ENCODE results near the gene LDLRAD3. TPM values are rescaled to one million over a fixed set of nuclear protein-coding genes. Genes with fewer than 3 reads are reported as not detected.

LDLRAD3 gene
- total RNA-seq, 2 donors from 2014 or later, result 30.8 to 42.5 TPM

DNA sequence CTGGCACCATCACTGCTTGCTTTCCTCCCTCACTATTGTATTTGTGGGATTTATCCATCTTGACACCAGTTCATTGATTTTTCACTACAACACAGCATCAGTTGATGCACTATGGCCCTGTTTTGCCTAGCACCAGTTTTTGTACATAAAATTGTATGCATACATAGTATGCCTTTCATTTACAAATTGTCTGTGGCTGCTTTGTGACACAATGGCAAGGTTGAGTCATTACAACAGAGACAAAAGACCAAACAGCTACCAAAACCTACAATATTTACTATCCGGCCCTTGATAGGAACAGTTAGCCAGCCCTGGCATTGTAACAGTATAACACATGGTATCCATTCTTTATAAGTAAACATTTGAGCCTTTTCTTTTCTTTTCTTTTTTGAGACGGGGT lies 150.3 kb downstream of the LDLRAD3 start:
- TF ChIP-seq, protein P1, sequence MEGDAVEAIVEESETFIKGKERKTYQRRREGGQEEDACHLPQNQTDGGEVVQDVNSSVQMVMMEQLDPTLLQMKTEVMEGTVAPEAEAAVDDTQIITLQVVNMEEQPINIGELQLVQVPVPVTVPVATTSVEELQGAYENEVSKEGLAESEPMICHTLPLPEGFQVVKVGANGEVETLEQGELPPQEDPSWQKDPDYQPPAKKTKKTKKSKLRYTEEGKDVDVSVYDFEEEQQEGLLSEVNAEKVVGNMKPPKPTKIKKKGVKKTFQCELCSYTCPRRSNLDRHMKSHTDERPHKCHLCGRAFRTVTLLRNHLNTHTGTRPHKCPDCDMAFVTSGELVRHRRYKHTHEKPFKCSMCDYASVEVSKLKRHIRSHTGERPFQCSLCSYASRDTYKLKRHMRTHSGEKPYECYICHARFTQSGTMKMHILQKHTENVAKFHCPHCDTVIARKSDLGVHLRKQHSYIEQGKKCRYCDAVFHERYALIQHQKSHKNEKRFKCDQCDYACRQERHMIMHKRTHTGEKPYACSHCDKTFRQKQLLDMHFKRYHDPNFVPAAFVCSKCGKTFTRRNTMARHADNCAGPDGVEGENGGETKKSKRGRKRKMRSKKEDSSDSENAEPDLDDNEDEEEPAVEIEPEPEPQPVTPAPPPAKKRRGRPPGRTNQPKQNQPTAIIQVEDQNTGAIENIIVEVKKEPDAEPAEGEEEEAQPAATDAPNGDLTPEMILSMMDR (IDR thresholded peaks at IDR 0.05), result no peak
- TF ChIP-seq POLR2A (IDR thresholded peaks at IDR 0.05) (no peak), POLR2AphosphoS5 (IDR thresholded peaks at IDR 0.05) (no peak)
- Histone ChIP-seq H3K27ac (no peak overlapping the region), H3K9me3 (no peaks in the 10 kb centered on the region), H3K36me3 (no peaks in the 10 kb centered on the region), H3K4me1 (replicated peaks) (no peaks in the 10 kb centered on the region), H3K27me3 (replicated peaks; ENCODE audit: insufficient read depth) (no peaks in the 10 kb centered on the region), H3K4me3 (no peak overlapping the region)
- DNase-seq (ENCODE audit: low spot score), result no peak
- intact Hi-C loops (cut with DNase I), result no loop called here
- WGBS, result 95% methylated on average over 2 of the region's 2 CpGs

GRCh38 chr11:36095716-36096115 lies 151.9 kb downstream of the LDLRAD3 start:
- Histone ChIP-seq H3K27ac (no peak overlapping the region), H3K9me3 (no peaks in the 10 kb centered on the region), H3K36me3 (no peaks in the 10 kb centered on the region), H3K27me3 (replicated peaks; ENCODE audit: insufficient read depth) (no peaks in the 10 kb centered on the region), H3K4me1 (replicated peaks) (no peaks in the 10 kb centered on the region), H3K4me3 (no peak overlapping the region)
- 86% methylated on average over 8 of the region's 8 CpGs for WGBS
- no peak for DNase-seq (ENCODE audit: low spot score)
- TF ChIP-seq POLR2A (IDR thresholded peaks at IDR 0.05) (no peak), POLR2AphosphoS5 (IDR thresholded peaks at IDR 0.05) (no peak)
- TF ChIP-seq, protein P1 (IDR thresholded peaks at IDR 0.05), result no peak
- intact Hi-C loops (cut with DNase I), result no loop called here

DNA sequence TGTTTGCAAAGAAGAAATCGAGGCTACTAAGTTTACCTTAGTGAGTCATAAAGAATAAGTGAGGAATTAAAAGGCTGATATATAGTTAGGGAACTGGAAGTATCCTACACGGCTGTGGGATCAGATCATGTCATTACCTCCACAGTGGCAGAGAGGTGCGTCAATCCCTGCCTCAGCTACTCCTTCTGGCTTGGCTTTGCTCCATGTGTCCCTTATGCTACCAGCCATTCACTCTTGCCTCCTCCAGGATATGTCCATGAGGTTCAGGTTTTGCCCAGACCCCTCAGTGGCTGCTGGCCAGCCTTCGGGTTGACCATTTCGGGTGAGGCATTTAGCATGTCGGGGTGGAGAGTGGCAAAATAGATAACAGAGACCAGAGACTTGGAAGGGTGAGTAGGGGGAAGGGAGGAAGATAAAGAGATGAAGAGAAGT lies 153.4 kb downstream of the LDLRAD3 start:
- intact Hi-C loops (cut with DNase I), result no loop called here
- Histone ChIP-seq H3K9me3 (no peaks in the 10 kb centered on the region), H3K4me1 (replicated peaks) (no peaks in the 10 kb centered on the region), H3K4me3 (no peak overlapping the region), H3K36me3 (no peaks in the 10 kb centered on the region), H3K27ac (no peak overlapping the region), H3K27me3 (replicated peaks; ENCODE audit: insufficient read depth) (no peaks in the 10 kb centered on the region)
- no peak for DNase-seq (ENCODE audit: low spot score)
- 82% methylated on average over 6 of the region's 6 CpGs for WGBS
- TF ChIP-seq, protein P1 (IDR thresholded peaks at IDR 0.05), result no peak
- TF ChIP-seq POLR2A (IDR thresholded peaks at IDR 0.05), result no peak
- TF ChIP-seq POLR2AphosphoS5 (IDR thresholded peaks at IDR 0.05), result no peak

DNA sequence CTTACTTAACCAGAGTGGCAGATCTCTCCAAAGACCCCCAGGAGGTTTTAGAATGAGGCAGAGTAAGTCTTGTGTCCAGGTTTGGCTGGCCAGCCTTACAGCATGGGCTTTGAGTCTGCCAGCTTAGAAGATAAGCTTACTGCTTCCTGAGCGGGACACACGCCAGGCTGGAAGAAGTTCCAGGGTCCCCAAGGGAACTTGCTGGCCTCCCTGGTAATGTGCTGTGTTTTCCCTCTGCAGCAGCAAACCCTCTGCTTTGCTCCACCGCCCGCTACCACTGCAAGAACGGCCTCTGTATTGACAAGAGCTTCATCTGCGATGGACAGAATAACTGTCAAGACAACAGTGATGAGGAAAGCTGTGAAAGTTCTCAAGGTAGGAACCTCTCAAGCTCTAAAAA lies 154.2 kb downstream of the LDLRAD3 start:
- H3K4me1 ChIP-seq (replicated peaks), result no peaks in the 10 kb centered on the region
- no peak for DNase-seq (ENCODE audit: low spot score)
- H3K27ac ChIP-seq, result no peak overlapping the region
- H3K4me3 ChIP-seq, result no peak overlapping the region
- TF ChIP-seq, protein P1 (IDR thresholded peaks at IDR 0.05), result no peak
- TF ChIP-seq POLR2AphosphoS5 (IDR thresholded peaks at IDR 0.05) (no peak), POLR2A (IDR thresholded peaks at IDR 0.05) (no peak)
- no peaks in the 10 kb centered on the region for H3K36me3 ChIP-seq
- no peaks in the 10 kb centered on the region for H3K27me3 ChIP-seq (replicated peaks; ENCODE audit: insufficient read depth)
- H3K9me3 ChIP-seq, result no peaks in the 10 kb centered on the region
- intact Hi-C loops (cut with DNase I), result no loop called here
- WGBS, result 85% methylated on average over 6 of the region's 6 CpGs

DNA sequence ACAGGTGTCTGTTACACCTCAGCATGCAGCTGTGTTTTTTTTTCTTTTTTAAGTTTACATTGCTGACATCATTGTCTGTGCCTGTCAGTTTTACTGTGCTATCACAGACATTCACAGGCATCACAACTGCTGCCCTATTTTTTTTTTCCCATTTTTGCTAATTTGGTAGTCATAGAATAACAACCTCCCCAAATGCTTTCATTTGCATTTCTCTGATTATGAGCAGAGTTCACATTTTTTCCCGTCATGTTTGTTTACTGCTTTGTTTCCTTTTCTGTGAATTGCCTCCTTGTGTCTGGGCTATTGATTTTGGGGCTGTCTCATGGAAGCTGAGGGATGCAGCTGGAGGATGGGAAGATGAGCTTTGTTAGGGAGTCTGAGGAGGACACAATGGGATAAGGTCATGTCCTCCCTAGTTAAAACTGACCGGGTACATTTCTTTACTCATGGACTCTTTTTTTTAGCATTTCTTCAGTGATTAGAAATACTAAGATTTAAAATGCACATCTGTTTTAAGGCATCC lies 155.1 kb downstream of the LDLRAD3 start:
- Histone ChIP-seq H3K4me1 (replicated peaks) (no peaks in the 10 kb centered on the region), H3K36me3 (no peaks in the 10 kb centered on the region), H3K9me3 (no peaks in the 10 kb centered on the region), H3K27ac (no peak overlapping the region), H3K27me3 (replicated peaks; ENCODE audit: insufficient read depth) (no peaks in the 10 kb centered on the region), H3K4me3 (no peak overlapping the region)
- intact Hi-C loops (cut with DNase I), result no loop called here
- DNase-seq (ENCODE audit: low spot score), result no peak
- WGBS, result 63% methylated on average over 2 of the region's 2 CpGs
- TF ChIP-seq POLR2A (IDR thresholded peaks at IDR 0.05) (no peak), POLR2AphosphoS5 (IDR thresholded peaks at IDR 0.05) (no peak)
- TF ChIP-seq, protein P1 (IDR thresholded peaks at IDR 0.05), result no peak

Measured in prostate gland (tissue), 2 donors.